ENCODE data around the gene STK36. TPM values are rescaled to one million over a fixed set of nuclear protein-coding genes. Genes with fewer than 3 reads are reported as not detected.

STK36 gene
- total RNA-seq, 1 experiment from 2014 or later: 47.7 TPM

GRCh38 chr2:218713922-218714321 lies 42.0 kb downstream of the STK36 start:
- Mint-ChIP-seq H3K36me3 (peaks cover 15% of the 10 kb centered on the region), H3K4me3 (no peak overlapping the region), H3K27me3 (ENCODE audit: low read depth) (no peaks in the 10 kb centered on the region), H3K27ac (peak overlapping the region; percentile 55; the same call in 1 of the 2 replicates), H3K9me3 (no peaks in the 10 kb centered on the region), H3K4me1 (peaks cover 16% of the 10 kb centered on the region)
- no peak for DNase-seq (ENCODE audit: low spot score)
- CTCF ChIA-PET: interaction anchor here (0.9 kb wide), 1 partner anchor 183 kb away, joined by 3 read pairs; no protein-coding TSS in a partner anchor
- TF ChIP-seq HMGA2 (CRISPR knock-in tag; IDR thresholded peaks at IDR 0.05) (no peak), FOXP4 (CRISPR knock-in tag; IDR thresholded peaks at IDR 0.05) (no peak), NR1H2 (CRISPR knock-in tag; IDR thresholded peaks at IDR 0.05) (no peak), JAZF1 (CRISPR knock-in tag; IDR thresholded peaks at IDR 0.05) (no peak), IRF1 (CRISPR knock-in tag; IDR thresholded peaks at IDR 0.05) (no peak), PREB (CRISPR knock-in tag; IDR thresholded peaks at IDR 0.05; ENCODE audit: borderline replicate concordance) (no peak), RORB (CRISPR knock-in tag; IDR thresholded peaks at IDR 0.05) (no peak), OVOL2 (CRISPR knock-in tag; IDR thresholded peaks at IDR 0.05; ENCODE audit: borderline replicate concordance) (no peak), KAT7 (CRISPR knock-in tag; IDR thresholded peaks at IDR 0.05; ENCODE audit: borderline replicate concordance) (no peak), NFATC4 (CRISPR knock-in tag; IDR thresholded peaks at IDR 0.05) (no peak), ZNF423 (CRISPR knock-in tag; IDR thresholded peaks at IDR 0.05) (no peak), ZNF219 (CRISPR knock-in tag; IDR thresholded peaks at IDR 0.05; ENCODE audit: borderline replicate concordance) (no peak), MAX (CRISPR knock-in tag; IDR thresholded peaks at IDR 0.05) (no peak), NFE2L1 (CRISPR knock-in tag; IDR thresholded peaks at IDR 0.05) (no peak), ZNF416 (CRISPR knock-in tag; IDR thresholded peaks at IDR 0.05) (no peak), RELA (CRISPR knock-in tag; IDR thresholded peaks at IDR 0.05; ENCODE audit: borderline replicate concordance) (no peak), MYBL2 (CRISPR knock-in tag; IDR thresholded peaks at IDR 0.05) (no peak), ATF3 (CRISPR knock-in tag; conservative IDR thresholded peaks at IDR 0.05) (no peak), ZMAT4 (CRISPR knock-in tag; IDR thresholded peaks at IDR 0.05) (no peak), USF1 (CRISPR knock-in tag; IDR thresholded peaks at IDR 0.05) (no peak)
- POLR2A ChIA-PET: no interaction called here
- no peak for ATAC-seq

GRCh38 chr2:218716070-218716469 lies 44.2 kb downstream of the STK36 start:
- Mint-ChIP-seq H3K4me3 (no peak overlapping the region), H3K27me3 (ENCODE audit: low read depth) (no peaks in the 10 kb centered on the region), H3K4me1 (peaks cover 36% of the 10 kb centered on the region)
- TF ChIP-seq TEAD4 (CRISPR knock-in tag; IDR thresholded peaks at IDR 0.05) (no peak), FOXP4 (CRISPR knock-in tag; IDR thresholded peaks at IDR 0.05) (no peak), SMAD4 (CRISPR knock-in tag; IDR thresholded peaks at IDR 0.05) (no peak), ZBTB43 (CRISPR knock-in tag; IDR thresholded peaks at IDR 0.05) (no peak), USF2 (CRISPR knock-in tag; IDR thresholded peaks at IDR 0.05) (no peak), NR1H2 (CRISPR knock-in tag; IDR thresholded peaks at IDR 0.05) (no peak), FOXK1 (CRISPR knock-in tag; IDR thresholded peaks at IDR 0.05) (no peak)

More at GRCh38 chr2:218716070-218716469, 44.2 kb downstream of the STK36 start:
- Mint-ChIP-seq H3K36me3 (peaks cover 15% of the 10 kb centered on the region), H3K9me3 (no peaks in the 10 kb centered on the region), H3K27ac (no peak overlapping the region)
- DNase-seq (ENCODE audit: low spot score) (no peak), ATAC-seq (no peak)
- POLR2A ChIA-PET: interaction anchor here (0.7 kb wide), 1 partner anchor 29 kb away, joined by 3 read pairs; no protein-coding TSS in a partner anchor
- CTCF ChIA-PET: interaction anchor here (0.8 kb wide), 1 partner anchor 131 kb away, joined by 3 read pairs; no protein-coding TSS in a partner anchor

All from WTC11 (cell line).